Thoracic aorta (tissue), 2 donors: ENCODE measurements around the gene OIT3. TPM values are rescaled to one million over a fixed set of nuclear protein-coding genes. Genes with fewer than 3 reads are reported as not detected.

ENCODE experiments used
- ATAC-seq: fragments of 150-250 bp; one replicate; pipeline ENCODE4 v1.8.0; 2017; ENCODE audit warnings: low read depth; ENCODE audit not compliant: insufficient number of reproducible peaks, low FRiP score
- DNase-seq: peaks from one replicate; pipeline ENCODE4 v3.0.0-alpha.2; 2020; ENCODE audit warnings: low spot score
- H3K27ac ChIP-seq, 2 donors: fragments of 200-600 bp; sonication (generic); 1 replicate in 1 of 2; 2 replicates in 1 of 2; pipeline ENCODE4 v1.5.1; 2016; ENCODE audit warnings: mild to moderate bottlenecking in 2 of 2, moderate library complexity in 2 of 2
- H3K27me3 ChIP-seq: fragments of 200-600 bp; sonication (generic); replicated peaks from 2 replicates; pipeline ENCODE4 v1.6.0; 2016; ENCODE audit warnings: mild to moderate bottlenecking; ENCODE audit not compliant: insufficient read depth
- H3K36me3 ChIP-seq: fragments of 200-600 bp; sonication (generic); one replicate; pipeline ENCODE4 v1.5.1; 2016
- H3K4me1 ChIP-seq, 2 donors: fragments of 200-600 bp; sonication (generic); 1 replicate in 1 of 2; 2 replicates in 1 of 2; pipeline versions ENCODE4 v1.5.1 to v1.6.0; 2016; ENCODE audit warnings: low read depth in 2 of 2, mild to moderate bottlenecking in 1 of 2; ENCODE audit not compliant: control insufficient read depth in 1 of 2
- H3K4me3 ChIP-seq: fragments of 200-600 bp; sonication (generic); 2 replicates; pipeline ENCODE4 v1.5.1; 2016; ENCODE audit warnings: mild to moderate bottlenecking
- H3K9me3 ChIP-seq: fragments of 200-600 bp; sonication (generic); 2 replicates; pipeline ENCODE4 v1.5.1; 2016
- total RNA-seq, 2 donors: library from RNA; depleted of rRNA; stranded (reverse); fragments of >200 nt; gene quantifications; one replicate each; pipeline versions ENCODE4 v1.1.0 to v1.2.3, GENCODE V29; 2016
- TF ChIP-seq, protein P1 (sequence below): fragments of 200-600 bp; sonication (generic); IDR thresholded peaks from one replicate; pipeline ENCODE4 v1.5.1; 2019; ENCODE audit warnings: antibody characterized with exemption

The OIT3 gene
- not detected for total RNA-seq

DNA sequence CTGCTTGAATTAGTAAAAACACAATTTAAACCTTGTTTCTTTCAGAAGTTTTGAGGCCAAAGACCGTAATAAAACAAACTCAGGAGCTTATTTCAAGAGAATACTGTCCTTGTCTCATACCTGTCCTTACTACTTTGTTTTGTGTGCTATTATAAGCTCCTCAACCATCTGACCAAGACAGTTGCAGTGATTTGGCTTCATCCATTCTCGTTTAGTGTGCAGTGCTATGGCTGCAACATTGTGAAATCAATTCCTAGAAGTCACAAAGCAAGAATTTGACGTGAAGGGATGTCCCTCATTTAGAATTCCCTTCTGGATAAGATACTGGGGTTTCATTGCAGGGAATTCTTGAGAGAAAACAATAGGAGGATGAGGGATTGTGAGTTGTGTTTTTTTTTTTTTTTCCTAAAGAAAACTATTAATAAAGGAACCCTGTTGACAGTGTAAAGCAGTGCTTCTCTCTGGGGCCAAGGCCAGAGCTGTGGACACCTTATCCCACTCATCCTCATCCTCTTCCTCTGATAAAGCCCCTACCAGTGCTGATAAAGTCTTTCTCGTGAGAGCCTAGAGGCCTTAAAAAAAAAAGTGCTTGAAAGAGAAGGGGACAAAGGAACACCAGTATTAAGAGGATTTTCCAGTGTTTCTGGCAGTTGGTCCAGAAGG is at the start of gene OIT3:
OIT3 (plus strand) TSS at position 604 of the 663 bp plus-strand sequence. CDS start 60 bp downstream, outside the sequence.
- TF ChIP-seq, protein P1, sequence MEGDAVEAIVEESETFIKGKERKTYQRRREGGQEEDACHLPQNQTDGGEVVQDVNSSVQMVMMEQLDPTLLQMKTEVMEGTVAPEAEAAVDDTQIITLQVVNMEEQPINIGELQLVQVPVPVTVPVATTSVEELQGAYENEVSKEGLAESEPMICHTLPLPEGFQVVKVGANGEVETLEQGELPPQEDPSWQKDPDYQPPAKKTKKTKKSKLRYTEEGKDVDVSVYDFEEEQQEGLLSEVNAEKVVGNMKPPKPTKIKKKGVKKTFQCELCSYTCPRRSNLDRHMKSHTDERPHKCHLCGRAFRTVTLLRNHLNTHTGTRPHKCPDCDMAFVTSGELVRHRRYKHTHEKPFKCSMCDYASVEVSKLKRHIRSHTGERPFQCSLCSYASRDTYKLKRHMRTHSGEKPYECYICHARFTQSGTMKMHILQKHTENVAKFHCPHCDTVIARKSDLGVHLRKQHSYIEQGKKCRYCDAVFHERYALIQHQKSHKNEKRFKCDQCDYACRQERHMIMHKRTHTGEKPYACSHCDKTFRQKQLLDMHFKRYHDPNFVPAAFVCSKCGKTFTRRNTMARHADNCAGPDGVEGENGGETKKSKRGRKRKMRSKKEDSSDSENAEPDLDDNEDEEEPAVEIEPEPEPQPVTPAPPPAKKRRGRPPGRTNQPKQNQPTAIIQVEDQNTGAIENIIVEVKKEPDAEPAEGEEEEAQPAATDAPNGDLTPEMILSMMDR: no peak
- Histone ChIP-seq H3K4me1 (no peaks in the 10 kb centered on the region), H3K27ac (no peak within 1 kb of the TSS), H3K36me3 (no peaks in the 10 kb centered on the region), H3K27me3 (no peaks in the 10 kb centered on the region), H3K9me3 (no peaks in the 10 kb centered on the region), H3K4me3 (no peak within 1 kb of the TSS)
- ATAC-seq: no peak
- DNase-seq: no peak

DNA sequence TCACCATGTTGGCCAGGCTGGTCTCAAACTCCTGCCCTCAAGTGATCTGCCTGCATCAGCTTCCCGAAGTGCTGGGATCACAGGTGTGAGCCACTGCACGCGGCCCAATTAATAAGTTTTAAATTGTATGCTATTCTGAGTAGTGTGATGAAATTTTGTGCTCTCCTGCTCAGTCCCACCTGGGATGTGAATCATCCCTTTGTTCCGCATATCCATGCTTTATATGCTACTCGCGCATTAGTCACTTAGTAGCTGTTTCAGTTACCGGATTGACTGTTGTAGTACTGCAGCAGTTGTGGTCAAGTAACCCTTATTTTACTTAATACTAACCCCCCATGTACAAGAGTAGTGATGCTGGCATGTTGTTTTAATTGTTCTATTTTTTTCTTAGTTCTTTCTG is 47.3 kb upstream of the OIT3 start:
- Histone ChIP-seq H3K27ac (no peak overlapping the region), H3K4me1 (no peaks in the 10 kb centered on the region), H3K4me3 (no peak overlapping the region), H3K36me3 (no peaks in the 10 kb centered on the region), H3K27me3 (no peaks in the 10 kb centered on the region), H3K9me3 (no peaks in the 10 kb centered on the region)
- ATAC-seq: no peak
- no peak for DNase-seq
- TF ChIP-seq, protein P1: no peak

DNA sequence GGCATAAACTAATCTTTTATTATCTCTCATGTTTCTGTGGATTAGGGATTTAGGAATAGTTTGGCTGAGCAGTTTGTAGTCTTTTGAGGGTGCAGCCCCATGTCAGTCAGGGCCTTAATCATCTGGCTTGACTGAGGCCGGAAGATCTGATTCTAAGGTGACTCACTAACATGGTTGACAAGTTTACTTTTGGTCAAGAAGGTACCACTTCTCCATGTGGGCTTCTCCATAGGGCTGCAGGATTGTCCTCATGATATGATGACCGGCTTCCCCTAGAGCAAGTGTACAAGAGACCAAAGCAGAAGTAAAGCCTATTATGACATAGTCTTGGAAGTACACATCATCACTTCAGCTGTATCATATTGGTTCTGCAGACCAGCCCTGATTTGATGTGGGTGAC is 45.9 kb upstream of the OIT3 start:
- H3K9me3 ChIP-seq: no peaks in the 10 kb centered on the region
- no peak overlapping the region for H3K4me3 ChIP-seq
- ATAC-seq (no peak), DNase-seq (no peak)
- H3K36me3 ChIP-seq: no peaks in the 10 kb centered on the region
- no peaks in the 10 kb centered on the region for H3K4me1 ChIP-seq
- H3K27ac ChIP-seq: no peak overlapping the region
- no peaks in the 10 kb centered on the region for H3K27me3 ChIP-seq
- TF ChIP-seq, protein P1: no peak

DNA sequence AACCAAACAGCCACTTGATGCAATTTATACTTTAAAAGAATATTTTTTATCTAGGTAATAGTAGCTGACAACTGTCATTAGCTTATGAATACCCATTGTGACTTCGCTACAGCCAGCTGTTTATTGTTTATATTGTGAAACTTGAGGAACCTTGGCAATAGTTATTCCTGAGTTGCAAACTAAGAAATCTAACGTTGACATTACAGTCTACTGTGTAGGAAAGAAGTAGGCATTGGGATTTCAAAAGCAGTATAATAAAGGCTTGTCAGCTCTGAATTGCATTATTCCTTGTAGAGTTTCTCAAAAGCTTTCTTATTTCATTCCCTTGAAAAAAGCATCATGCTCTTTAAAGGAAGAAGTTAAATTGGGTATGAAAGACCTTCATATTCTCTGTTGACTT is 42.7 kb upstream of the OIT3 start:
- DNase-seq (no peak), ATAC-seq (no peak)
- Histone ChIP-seq H3K9me3 (no peaks in the 10 kb centered on the region), H3K27me3 (no peaks in the 10 kb centered on the region), H3K4me3 (no peak overlapping the region), H3K4me1 (no peaks in the 10 kb centered on the region), H3K27ac (no peak overlapping the region), H3K36me3 (no peaks in the 10 kb centered on the region)
- TF ChIP-seq, protein P1: no peak

DNA sequence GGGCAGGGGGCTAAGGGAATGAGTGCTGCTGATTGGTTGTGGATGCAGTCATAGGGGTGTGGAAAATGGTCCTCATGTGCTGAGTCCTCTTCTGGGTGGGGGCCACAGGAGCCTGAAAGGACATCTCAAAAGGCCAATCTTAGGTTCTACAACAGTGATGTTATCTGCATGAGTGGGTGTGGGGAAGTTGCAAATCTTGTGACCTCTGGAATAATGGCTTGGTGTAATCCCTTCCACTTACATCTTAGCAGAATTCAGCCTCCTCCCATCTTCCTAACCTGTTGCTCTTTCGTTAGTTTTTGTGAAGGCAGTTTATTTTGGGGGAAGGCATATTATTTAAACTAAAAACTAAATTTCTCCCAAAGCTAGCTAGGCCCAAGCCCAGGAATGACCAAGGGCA is 42.0 kb upstream of the OIT3 start:
- H3K36me3 ChIP-seq: no peaks in the 10 kb centered on the region
- DNase-seq (no peak), ATAC-seq (no peak)
- no peak overlapping the region for H3K4me3 ChIP-seq
- TF ChIP-seq, protein P1: no peak
- H3K27ac ChIP-seq: no peak overlapping the region
- no peaks in the 10 kb centered on the region for H3K27me3 ChIP-seq
- H3K4me1 ChIP-seq: no peaks in the 10 kb centered on the region
- no peaks in the 10 kb centered on the region for H3K9me3 ChIP-seq
